Neural cell (in vitro differentiated cells): Measurements from ENCODE around the gene SNX20. TPM values are rescaled to one million over a fixed set of nuclear protein-coding genes. Genes with fewer than 3 reads are reported as not detected.

Source experiments
- H2AFZ ChIP-seq: fragments of 200-600, 300-800 bp; sonication (generic), shearing (Covaris generic); 2 replicates; pipeline ENCODE4 v1.6.0; 2014; ENCODE audit warnings: low read depth, mild to moderate bottlenecking, antibody characterized with exemption, low read length, moderate library complexity
- H3F3A ChIP-seq: fragments of 200-600 bp; shearing (Covaris generic); 2 replicates; pipeline ENCODE4 v1.6.1; 2016; ENCODE audit warnings: mild to moderate bottlenecking, moderate library complexity, mixed read lengths, antibody characterized with exemption, low read length; ENCODE audit not compliant: insufficient read depth, poor library complexity, severe bottlenecking
- H3K27ac ChIP-seq: fragments of 200-600, 300-800 bp; sonication (generic), shearing (Covaris generic); 2 replicates; pipeline ENCODE4 v1.5.1; 2014; ENCODE audit warnings: mild to moderate bottlenecking, low read length, moderate library complexity
- H3K27me3 ChIP-seq: fragments of 300-800, 200-600 bp; sonication (generic), shearing (Covaris generic); 2 replicates; pipeline ENCODE4 v1.6.0; 2014; ENCODE audit warnings: mild to moderate bottlenecking, low read depth, low read length, moderate library complexity; ENCODE audit not compliant: insufficient read depth
- H3K36me3 ChIP-seq: fragments of 300-800, 200-600 bp; sonication (generic), shearing (Covaris generic); 2 replicates; pipeline ENCODE4 v1.5.1; 2014; ENCODE audit warnings: mild to moderate bottlenecking, antibody characterized with exemption, low read length, moderate library complexity; ENCODE audit not compliant: insufficient read depth
- H3K4me2 ChIP-seq: fragments of 300-800, 200-600 bp; sonication (generic), shearing (Covaris generic); 2 replicates; pipeline ENCODE4 v1.6.0; 2014; ENCODE audit warnings: mild to moderate bottlenecking, low read length
- H3K4me3 ChIP-seq: fragments of 300-800, 200-600 bp; sonication (generic), shearing (Covaris generic); 2 replicates; pipeline ENCODE4 v1.5.1; 2014; ENCODE audit warnings: mild to moderate bottlenecking, low read length, moderate library complexity
- H3K79me2 ChIP-seq: fragments of 200-600 bp; shearing (Covaris generic); replicated peaks from 2 replicates; pipeline ENCODE4 v1.6.0; 2014; ENCODE audit warnings: mild to moderate bottlenecking, low read length, moderate library complexity; ENCODE audit not compliant: insufficient read depth
- H3K9ac ChIP-seq: fragments of 300-800, 200-600 bp; sonication (generic), shearing (Covaris generic); 2 replicates; pipeline ENCODE4 v1.6.1; 2016; ENCODE audit warnings: mild to moderate bottlenecking, low read length, mixed read lengths
- H3K9me2 ChIP-seq: fragments of 200-600 bp; shearing (Covaris generic); 2 replicates; pipeline ENCODE4 v1.6.1; 2016; ENCODE audit warnings: mild to moderate bottlenecking, low read length, mixed read lengths; ENCODE audit not compliant: insufficient read depth
- H3K9me3 ChIP-seq: fragments of 200-600, 300-800 bp; sonication (generic), shearing (Covaris generic); 2 replicates; pipeline ENCODE4 v1.6.1; 2016; ENCODE audit warnings: mild to moderate bottlenecking, mixed run types, low read length, moderate library complexity, mixed read lengths
- H4K20me1 ChIP-seq: fragments of 200-600 bp; shearing (Covaris generic); 2 replicates; pipeline ENCODE4 v1.6.1; 2016; ENCODE audit warnings: mild to moderate bottlenecking, mixed run types; ENCODE audit not compliant: insufficient read depth
- CTCF ChIP-seq: fragments of 450-650 bp; IDR thresholded peaks from 2 replicates; pipeline ENCODE4 v1.5.1; 2014; ENCODE audit warnings: antibody characterized with exemption, mild to moderate bottlenecking, moderate library complexity; ENCODE audit not compliant: poor library complexity, severe bottlenecking
- EP300 ChIP-seq: fragments of 450-650 bp; conservative IDR thresholded peaks from 2 replicates; pipeline ENCODE4 v1.6.1; 2014; ENCODE audit warnings: antibody characterized with exemption, mild to moderate bottlenecking, moderate library complexity; ENCODE audit not compliant: poor library complexity, severe bottlenecking
- EZH2 ChIP-seq: fragments of 200-600, 300-800 bp; shearing (Covaris generic), sonication (generic); IDR thresholded peaks from 2 replicates; pipeline ENCODE4 v1.6.1; 2014; ENCODE audit warnings: antibody characterized with exemption, low read length, borderline replicate concordance, mild to moderate bottlenecking; ENCODE audit not compliant: insufficient read depth, poor library complexity, severe bottlenecking
- MXI1 ChIP-seq: fragments of 450-650 bp; conservative IDR thresholded peaks from 2 replicates; pipeline ENCODE4 v1.6.1; 2014; ENCODE audit warnings: antibody characterized with exemption, mild to moderate bottlenecking; ENCODE audit not compliant: poor library complexity, severe bottlenecking
- POLR2AphosphoS5 ChIP-seq: IDR thresholded peaks from 2 replicates; pipeline ENCODE4 v1.6.1; 2012
- RAD21 ChIP-seq: fragments of 450-650 bp; conservative IDR thresholded peaks from 2 replicates; pipeline ENCODE4 v1.6.1; 2014; ENCODE audit warnings: antibody characterized with exemption, mild to moderate bottlenecking, moderate library complexity
- SMC3 ChIP-seq: fragments of 450-650 bp; conservative IDR thresholded peaks from 2 replicates; pipeline ENCODE4 v1.6.1; 2014; ENCODE audit warnings: antibody characterized with exemption, mild to moderate bottlenecking, moderate library complexity; ENCODE audit not compliant: poor library complexity
- TAF1 ChIP-seq: IDR thresholded peaks from 2 replicates; pipeline ENCODE4 v1.6.1; 2012; ENCODE audit warnings: low read depth
- polyA plus RNA-seq: library from polyadenylated mRNA; depleted of rRNA; stranded (reverse); fragments of >200 nt; gene quantifications from 2 replicates; pipeline ENCODE4 v1.2.3, GENCODE V29; 2014
- TF ChIP-seq, protein P1 (sequence below): IDR thresholded peaks from 2 replicates; pipeline ENCODE4 v1.6.1; 2012; ENCODE audit warnings: borderline replicate concordance

SNX20 gene
- polyA plus RNA-seq, 1 donor from 2014 or later: not detected

DNA sequence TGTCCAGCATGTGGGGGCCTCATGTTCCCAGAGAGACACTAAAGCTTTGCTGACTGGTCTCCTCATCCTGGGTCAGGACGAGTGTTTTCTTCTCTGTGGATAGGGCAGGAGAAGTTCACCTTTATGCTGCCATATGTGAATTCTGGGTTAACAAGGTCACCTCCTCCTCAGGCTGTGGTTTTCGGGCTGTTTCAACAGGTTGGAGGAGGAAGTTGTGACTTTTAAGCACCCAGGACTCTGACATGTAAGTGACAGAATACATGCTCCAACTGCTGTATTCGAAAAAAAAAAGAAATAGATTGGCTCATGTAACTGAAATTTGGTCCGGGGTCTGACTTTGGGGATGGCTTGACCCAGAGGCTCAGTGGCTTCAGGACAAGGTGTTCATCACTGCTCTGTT lies 54.2 kb downstream of the SNX20 start (continued):
- TF ChIP-seq CTCF (no peak), EZH2 (no peak), RAD21 (no peak), POLR2AphosphoS5 (no peak)

- no peak overlapping the region for H3K27ac ChIP-seq
- H3K4me3 ChIP-seq: no peak overlapping the region
- no peaks in the 10 kb centered on the region for H3F3A ChIP-seq
- no peaks in the 10 kb centered on the region for H3K9me3 ChIP-seq
- no peaks in the 10 kb centered on the region for H3K9me2 ChIP-seq
- no peaks in the 10 kb centered on the region for H4K20me1 ChIP-seq
- no peak overlapping the region for H3K4me2 ChIP-seq
- no peaks in the 10 kb centered on the region for H3K36me3 ChIP-seq
- H3K27me3 ChIP-seq: no peaks in the 10 kb centered on the region
- H2AFZ ChIP-seq: no peak overlapping the region
- TF ChIP-seq MXI1 (no peak), TAF1 (no peak), EZH2 (no peak)
- H3K79me2 ChIP-seq: no peaks in the 10 kb centered on the region
- no peak overlapping the region for H3K9ac ChIP-seq
Measured at GRCh38 chr16:50625374-50625773, 55.7 kb downstream of the SNX20 start.

DNA sequence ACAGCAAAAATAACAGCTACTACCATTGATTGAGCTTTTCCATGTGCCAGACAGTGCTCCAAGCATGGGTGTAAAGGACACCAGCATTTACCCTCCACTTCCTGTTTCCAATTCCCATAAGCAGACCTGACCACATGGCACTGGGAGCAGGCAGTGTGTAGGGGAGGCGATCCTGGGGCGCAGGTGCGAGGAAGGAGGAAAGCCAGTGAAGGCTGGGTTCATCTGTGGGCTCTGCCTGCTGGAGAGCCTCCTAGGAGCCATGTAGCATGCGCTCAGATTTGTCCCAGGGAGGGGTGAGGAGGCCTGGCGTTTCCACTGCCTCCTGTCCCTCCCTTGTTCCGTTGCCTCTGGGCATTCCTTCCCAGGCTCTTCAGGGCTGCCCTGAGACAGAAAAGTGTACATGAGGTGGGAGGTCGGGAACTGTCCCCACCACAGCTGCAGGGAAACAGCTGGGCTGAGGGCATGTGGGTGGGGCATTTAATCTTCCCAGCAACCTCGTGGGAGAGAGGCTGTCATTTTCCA lies 56.6 kb downstream of the SNX20 start:
- Histone ChIP-seq H3K9me3 (no peaks in the 10 kb centered on the region), H4K20me1 (no peaks in the 10 kb centered on the region), H3K79me2 (no peaks in the 10 kb centered on the region), H3K36me3 (no peaks in the 10 kb centered on the region), H3K27me3 (no peaks in the 10 kb centered on the region), H3F3A (no peaks in the 10 kb centered on the region), H3K27ac (no peak overlapping the region), H2AFZ (no peak overlapping the region), H3K4me2 (no peak overlapping the region), H3K9me2 (no peaks in the 10 kb centered on the region), H3K4me3 (no peak overlapping the region), H3K9ac (no peak overlapping the region)
- TF ChIP-seq TAF1 (no peak), EP300 (no peak), RAD21 (no peak), MXI1 (no peak), POLR2AphosphoS5 (no peak), CTCF (no peak), SMC3 (no peak), EZH2 (no peak)
- TF ChIP-seq, protein P1, sequence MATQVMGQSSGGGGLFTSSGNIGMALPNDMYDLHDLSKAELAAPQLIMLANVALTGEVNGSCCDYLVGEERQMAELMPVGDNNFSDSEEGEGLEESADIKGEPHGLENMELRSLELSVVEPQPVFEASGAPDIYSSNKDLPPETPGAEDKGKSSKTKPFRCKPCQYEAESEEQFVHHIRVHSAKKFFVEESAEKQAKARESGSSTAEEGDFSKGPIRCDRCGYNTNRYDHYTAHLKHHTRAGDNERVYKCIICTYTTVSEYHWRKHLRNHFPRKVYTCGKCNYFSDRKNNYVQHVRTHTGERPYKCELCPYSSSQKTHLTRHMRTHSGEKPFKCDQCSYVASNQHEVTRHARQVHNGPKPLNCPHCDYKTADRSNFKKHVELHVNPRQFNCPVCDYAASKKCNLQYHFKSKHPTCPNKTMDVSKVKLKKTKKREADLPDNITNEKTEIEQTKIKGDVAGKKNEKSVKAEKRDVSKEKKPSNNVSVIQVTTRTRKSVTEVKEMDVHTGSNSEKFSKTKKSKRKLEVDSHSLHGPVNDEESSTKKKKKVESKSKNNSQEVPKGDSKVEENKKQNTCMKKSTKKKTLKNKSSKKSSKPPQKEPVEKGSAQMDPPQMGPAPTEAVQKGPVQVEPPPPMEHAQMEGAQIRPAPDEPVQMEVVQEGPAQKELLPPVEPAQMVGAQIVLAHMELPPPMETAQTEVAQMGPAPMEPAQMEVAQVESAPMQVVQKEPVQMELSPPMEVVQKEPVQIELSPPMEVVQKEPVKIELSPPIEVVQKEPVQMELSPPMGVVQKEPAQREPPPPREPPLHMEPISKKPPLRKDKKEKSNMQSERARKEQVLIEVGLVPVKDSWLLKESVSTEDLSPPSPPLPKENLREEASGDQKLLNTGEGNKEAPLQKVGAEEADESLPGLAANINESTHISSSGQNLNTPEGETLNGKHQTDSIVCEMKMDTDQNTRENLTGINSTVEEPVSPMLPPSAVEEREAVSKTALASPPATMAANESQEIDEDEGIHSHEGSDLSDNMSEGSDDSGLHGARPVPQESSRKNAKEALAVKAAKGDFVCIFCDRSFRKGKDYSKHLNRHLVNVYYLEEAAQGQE: no peak
